NT2/D1 (cell line): ENCODE measurements around the gene ARHGEF19.

Experiments
- YY1 ChIP-seq: IDR thresholded peaks from 2 replicates; pipeline ENCODE4 v1.6.1; 2011; ENCODE audit not compliant: insufficient read length, insufficient read depth
- ZNF274 ChIP-seq: IDR thresholded peaks from 2 replicates; pipeline ENCODE4 v1.6.1; 2011; ENCODE audit warnings: mild to moderate bottlenecking, low read depth, low read length

GRCh38 chr1:16212251-16212961 is at the start of gene ARHGEF19:
- TF ChIP-seq ZNF274 (no peak), YY1 (no peak)
